CD4-positive, alpha-beta T cell treated with Interferon gamma for 1 hour (primary cell): ENCODE results near the gene AZGP1.
"Not testable (repeated sequence)": the region's sequence is repeated elsewhere in the genome, so short reads cannot be mapped to it uniquely, and the experiment has no call there.

Experiments used
- DNase-seq: peaks from one replicate; pipeline ENCODE4 v3.0.0-alpha.2; 2020

The AZGP1 gene

DNA sequence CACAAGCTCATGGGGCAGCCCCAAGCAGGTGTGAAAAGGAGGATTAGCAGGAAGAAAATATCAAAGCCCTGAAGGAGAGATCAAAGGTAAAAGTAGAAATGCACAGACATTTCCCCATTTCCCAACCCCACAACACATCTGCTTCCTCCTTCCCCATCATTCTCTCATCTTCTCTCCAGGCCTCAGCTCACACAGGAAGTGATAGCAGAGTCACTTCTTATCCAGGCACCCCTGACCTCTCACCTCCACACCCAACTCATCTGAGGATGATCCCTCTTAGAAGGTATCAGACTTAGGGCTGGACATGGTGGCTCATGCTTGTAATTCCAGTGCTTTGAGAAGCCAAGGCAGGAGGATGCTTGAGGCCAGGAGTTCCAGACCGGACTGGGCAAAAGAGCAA lies 28.2 kb downstream of the AZGP1 start:
- no peak for DNase-seq

DNA sequence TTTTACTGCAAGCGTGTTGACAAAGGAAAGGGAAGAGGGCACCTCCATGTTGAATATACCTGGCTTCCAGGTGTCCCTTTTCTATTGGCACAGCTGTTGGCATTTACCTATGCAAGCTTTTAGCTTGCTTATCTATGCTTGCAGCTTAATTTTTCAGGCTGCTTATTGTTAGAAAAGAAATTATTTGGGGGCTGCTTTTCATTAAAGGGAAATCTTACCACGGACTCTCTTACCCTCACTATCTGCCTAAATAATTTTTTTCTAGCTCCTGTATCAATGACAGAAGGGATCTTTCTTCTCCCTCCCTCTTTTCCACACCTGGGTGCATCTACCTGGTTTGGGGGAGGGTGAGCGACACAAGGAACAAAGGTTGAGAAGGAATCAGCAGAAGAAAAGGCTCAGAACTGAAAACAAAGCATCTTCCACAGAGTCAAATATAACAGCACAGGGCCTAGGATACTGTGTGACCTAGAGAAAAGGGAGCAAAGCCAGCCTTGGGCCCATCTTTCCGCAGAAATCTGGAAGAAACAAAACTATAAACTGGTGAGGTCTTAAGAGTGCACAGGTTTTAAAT lies 31.2 kb downstream of the AZGP1 start:
- DNase-seq: no peak

DNA sequence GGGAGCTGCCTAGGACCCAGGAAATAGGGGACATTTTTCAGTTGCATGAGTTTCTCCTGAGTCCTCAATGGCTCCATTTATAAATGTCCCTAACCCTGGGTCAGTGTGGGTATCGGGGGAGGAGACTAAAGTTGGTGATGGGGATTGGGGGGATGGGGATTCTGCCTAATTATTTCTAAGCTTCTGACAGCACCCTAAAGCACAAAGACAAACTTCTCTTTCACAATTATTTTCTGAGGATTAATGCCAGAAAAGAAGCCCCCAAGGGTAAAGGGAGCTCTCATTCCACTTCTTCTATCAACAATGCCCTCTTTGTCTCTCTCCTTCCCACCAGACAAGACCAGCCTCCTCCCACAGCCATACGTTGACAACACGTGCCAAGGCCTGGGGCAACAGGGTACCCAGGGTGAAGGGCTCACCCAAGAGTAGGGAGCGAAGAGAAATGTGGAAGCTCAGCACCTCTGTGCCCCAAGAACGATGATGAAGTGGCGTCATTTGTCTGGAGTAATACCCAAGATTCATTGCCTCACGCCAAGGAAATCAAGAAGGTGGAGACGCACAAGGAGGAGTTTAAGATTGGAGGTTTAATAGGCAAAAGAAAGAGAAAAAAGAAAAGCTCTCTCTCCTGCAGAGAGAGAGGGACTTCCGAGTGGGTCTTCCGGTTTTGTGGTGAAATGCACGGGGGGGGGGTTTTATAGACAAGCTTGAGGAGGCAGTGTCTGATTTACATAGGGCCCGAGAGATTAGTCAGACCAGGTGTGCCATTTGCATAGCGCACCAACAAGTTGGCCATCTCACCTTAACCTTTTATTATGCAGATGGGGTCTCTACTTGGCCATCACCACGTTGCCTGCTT lies 32.0 kb downstream of the AZGP1 start:
- no peak for DNase-seq

DNA sequence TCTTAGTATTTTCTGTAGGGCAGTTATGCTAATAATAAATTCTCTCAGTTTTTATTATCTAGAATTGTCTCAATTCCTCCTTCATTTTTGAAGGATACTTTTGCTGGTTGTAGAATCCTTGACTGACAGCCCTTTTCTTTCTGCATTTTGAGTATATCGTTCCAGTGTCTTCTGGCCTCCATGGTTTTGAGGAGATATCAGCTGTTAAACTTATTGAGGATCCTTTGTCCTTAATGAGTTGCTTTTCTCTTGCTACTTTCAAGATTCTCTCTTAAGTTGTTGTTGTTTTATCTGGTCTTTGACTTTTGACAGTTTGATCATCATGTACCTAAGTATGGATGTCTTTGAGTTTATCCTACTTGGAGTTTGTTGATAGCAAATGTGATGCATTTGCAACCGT lies 37.5 kb downstream of the AZGP1 start:
- DNase-seq: no peak

DNA sequence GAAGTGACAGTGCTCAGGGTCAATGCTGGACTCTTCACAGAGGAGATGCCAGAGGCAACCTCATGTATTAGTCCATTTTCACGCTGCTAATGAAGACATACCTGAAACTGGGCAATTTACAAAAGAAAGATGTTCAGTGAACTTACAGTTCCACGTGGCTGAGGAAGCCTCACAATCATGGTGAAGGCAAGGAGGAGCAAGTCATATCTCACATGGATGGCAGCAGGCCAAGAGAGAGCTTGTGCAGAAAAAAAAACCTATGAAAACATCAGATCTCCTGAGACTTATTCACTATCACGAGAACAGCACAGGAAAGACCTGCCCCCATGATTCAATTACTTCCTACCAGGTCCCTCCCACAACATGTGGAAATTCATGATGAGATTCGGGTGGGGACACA lies 40.8 kb downstream of the AZGP1 start:
- not testable (repeated sequence) for DNase-seq

DNA sequence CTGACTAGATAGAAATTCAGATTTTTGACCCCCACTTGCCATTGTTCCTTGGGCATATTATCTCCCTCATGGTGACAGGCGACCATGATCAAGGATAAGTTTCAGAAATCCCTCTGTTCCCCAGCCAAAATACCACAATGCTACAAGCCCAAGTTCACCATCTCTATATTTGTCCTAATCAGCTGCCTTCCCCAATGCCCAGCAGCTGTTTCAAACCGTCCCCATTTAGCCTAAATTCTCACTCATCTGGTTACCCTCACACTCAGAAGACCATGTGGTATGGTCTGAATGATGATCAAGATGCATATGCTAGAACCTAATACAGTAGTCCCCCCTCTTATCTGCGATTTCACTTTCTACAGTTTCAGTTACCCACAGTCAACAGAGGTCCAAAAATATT lies 45.5 kb downstream of the AZGP1 start:
- DNase-seq: no peak

DNA sequence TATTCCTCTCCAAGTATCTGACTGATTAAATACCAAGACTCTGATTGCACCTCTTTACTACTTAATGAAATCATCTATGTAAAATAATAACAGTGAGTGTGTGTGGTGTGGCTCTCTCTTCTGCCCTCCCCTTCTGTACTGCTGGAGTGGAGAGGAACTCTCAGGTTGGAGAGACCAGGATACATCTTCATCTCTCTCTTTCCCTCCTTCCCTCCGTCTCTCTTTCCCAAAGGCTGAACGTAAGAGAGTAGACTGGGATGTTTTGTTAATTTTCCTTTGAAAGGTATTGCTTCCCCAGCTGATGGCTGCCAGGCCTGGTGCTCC lies 46.1 kb downstream of the AZGP1 start:
- no peak for DNase-seq

DNA sequence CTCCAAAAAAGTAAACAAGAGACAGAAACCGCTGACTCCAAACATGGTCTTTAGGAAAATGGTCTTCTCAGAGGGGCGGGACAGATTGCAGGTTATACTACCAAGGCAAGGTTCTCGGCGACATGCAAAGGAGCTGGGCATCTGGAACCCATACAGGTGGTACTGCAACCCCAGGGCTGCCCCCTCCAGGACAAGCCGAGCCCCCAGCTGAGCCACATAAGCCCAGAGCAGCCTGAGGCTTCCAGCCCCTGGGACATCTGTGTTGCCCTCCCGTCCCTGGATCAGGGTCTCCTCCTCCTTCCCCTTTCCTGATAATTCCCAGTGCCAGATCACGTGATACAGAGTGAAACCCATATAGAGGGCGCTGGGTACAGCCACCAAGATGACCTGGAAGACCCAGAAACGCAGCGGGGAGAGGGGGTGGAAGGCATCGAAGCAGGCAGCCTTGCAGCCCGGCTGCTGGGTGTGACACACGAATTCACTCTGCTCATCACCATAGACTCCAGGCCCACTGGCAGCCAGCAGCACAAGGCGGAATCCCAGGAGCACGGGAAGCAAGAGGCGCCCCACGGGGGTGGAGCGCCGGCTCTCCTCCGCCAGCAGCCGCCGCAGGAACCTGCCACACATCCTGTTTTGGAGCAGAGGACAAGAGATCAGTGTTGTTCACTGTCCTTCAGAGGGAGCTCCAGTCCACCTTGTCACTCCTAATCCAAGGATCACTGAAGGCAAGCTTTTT lies 46.7 kb downstream of the AZGP1 start, which contains the start of gene GJC3:
GJC3 (minus strand) TSS at position 627 of the 736 bp plus-strand sequence; CDS start at position 627, 0 bp downstream.
- DNase-seq: peak; percentile 26

DNA sequence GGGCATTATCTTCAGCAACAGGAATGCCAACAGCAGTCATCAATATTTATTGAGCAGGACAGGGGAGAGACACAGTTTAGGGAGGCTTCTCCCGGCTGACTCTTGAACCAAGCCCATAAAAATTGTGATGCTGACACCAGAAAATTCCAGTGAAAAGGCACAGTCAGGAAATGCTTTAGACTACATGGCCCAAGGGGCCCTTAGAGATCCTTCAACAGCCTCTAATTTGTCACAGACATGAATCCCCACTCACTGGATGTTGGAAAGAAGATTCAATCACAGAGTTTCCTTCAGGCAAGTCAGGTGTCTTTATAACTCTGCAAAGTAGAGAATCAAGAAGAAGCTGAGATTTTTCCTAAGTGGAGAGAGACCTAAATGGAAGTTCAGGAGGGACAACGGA lies 47.6 kb downstream of the AZGP1 start:
- no peak for DNase-seq

DNA sequence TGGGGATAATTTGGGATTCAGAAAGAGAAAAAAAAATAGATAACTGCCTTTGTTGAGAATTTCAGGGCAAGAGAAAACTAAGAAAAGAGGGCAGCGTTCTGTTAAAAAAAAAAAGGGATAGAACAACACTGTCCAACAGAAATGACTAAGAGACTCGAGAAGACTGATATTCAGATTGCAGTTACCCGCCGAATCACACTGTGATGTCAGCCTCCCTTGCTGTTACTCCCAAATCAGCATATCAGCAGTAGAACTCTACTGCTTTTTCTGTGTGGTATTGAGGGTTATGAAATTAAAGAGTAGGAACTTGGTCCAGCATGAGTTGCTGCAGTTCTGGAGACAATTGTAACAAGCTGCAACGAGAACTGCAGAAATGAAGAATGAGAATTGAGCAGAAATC lies 48.3 kb downstream of the AZGP1 start:
- no peak for DNase-seq

DNA sequence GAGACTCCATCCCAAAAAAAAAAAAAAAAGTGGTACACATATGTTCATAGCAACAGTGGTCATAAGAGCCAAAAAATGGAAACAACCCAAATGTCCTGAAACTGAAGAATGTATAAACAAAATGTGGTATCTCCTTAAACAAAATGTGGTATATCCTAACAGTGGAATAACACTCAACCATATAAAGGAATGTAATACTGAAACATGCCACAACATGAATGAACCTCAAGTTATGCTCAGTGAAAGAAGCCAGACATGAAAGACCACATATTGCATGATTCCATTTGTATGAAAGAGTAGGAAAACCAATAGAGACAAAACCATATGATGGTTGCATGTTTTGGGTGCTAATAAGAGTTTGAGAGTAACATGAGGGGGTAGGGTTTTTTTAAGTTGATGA lies 49.5 kb downstream of the AZGP1 start:
- no peak for DNase-seq

DNA sequence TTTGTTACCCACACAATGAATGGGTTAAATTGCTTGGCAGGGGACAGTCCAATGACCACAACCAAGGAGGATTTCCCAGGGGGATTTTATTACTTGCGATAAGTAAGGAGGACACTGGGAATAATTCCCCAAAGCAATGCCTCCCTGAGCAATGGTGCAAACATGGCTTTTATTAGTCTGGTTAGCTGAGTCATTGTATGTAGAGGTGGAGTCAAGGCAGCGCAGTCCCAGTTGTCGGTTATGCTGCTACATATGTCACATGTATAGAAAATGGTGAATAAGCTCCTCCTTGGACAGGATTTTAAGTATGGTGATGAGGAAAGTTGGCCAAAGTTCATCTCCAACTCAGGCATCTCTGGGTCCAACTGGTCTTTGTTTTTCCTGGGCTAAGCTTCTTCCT lies 52.6 kb downstream of the AZGP1 start:
- DNase-seq: no peak

DNA sequence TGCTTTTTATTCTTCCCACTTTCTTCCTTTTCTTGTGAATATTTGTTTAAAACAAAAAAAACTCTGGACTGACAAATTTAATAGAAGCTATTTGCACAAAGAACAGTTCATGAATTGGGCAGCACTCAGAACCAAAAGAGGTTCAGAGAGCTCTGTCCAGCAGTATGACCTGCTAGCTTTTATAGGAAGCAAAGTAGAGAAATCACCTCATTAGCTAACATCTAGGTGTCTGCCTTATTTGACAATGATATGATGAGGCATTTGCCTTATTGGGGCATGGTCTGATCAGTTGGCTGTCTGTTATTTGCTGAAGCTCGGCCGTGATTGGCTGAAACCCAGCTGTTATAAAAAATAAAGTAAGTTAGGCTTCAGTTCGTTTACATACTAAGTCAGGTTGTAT lies 55.7 kb downstream of the AZGP1 start:
- DNase-seq: no peak

DNA sequence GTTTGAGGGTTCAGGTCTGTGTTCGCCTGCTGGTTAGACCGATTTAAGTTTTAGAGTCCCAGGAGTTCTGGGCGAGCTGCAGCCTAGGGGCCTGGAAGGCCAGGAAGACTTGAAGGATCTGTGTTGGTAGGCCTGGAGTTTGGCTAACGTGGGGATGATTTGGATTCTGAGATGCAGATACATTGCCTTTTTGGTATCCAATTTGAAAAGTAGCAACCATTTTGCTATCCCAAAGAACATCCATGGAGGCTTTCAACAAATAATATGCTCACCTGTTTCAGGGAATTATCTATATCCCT lies 56.1 kb downstream of the AZGP1 start:
- DNase-seq: no peak

DNA sequence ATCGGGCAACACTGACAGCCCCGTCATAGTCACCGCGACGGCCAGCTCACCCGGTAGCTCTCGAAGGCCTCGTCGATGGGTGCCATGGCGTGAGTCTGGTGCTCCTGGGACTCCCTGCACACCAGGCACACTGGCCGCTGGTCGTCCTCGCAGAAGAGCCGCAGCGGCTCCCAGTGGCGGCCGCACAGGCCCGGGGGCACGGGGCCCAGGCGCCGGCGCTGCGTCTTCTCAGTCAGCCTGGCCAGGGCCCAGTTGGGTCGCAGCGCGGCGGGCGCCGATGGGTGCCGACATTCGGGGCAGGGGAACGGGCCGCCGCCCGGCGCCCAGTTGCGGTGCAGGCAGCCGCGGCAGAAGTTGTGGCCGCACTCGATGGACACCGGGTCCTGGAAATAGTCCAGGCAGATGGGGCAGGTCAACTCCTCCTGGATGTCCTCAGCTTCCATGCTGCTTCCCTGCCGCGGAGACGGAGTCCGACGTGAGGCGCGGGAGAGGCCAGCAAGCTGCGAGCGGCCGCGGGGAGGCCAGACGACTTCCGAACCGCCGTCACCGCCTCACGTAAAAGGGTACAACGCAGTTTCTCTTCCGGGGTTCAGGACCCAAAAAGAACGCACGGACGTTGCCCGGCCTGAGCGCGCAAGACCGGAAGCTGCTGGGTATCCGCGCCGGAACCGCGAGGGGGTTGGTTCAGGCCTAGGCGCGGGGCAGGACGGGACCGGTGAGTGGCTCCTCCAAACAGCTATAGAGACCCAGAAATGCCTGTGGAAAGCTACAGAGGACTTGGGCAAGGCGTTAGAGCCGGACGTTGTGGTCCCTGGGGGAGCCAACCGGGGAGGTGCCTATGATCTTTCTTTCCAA lies 56.6 kb downstream of the AZGP1 start, which contains the start of gene TRIM4:
TRIM4 (minus strand) TSS at position 572 of the 855 bp plus-strand sequence; CDS start at position 443, 129 bp downstream.
- DNase-seq: peak; percentile 89
